GM18498 (cell line): ENCODE data around the gene OCA2.

Experiments
- ATAC-seq: cut with Tn5 transposase; IDR thresholded peaks from one replicate; pipeline ENCODE4 v1.9.1; 2021; ENCODE audit warnings: mild to moderate bottlenecking, moderate library complexity; ENCODE audit not compliant: unreplicated experiment

OCA2 gene

GRCh38 chr15:28105793-28106192, 6.7 kb upstream of the OCA2 start:
- no peak for ATAC-seq

GRCh38 chr15:28105224-28105791, 6.2 kb upstream of the OCA2 start:
- no peak for ATAC-seq

- ATAC-seq = no peak
Observed at GRCh38 chr15:28104326-28104725, 5.2 kb upstream of the OCA2 start.

GRCh38 chr15:28103831-28104230, 4.7 kb upstream of the OCA2 start:
- no peak for ATAC-seq

- no peak for ATAC-seq
Observed at GRCh38 chr15:28101983-28102441, 2.9 kb upstream of the OCA2 start.

- no peak for ATAC-seq
Observed at GRCh38 chr15:28101201-28101600, 2.1 kb upstream of the OCA2 start.

- ATAC-seq = no peak
Observed at GRCh38 chr15:28100516-28101195, 1.5 kb upstream of the OCA2 start.

GRCh38 chr15:28099555-28100140, 533 bp upstream of the OCA2 start:
- no peak for ATAC-seq

- ATAC-seq = no peak
Observed at GRCh38 chr15:28098360-28098765, 752 bp downstream of the OCA2 start.

- no peak for ATAC-seq
Observed at GRCh38 chr15:28097656-28098359, 1.3 kb downstream of the OCA2 start.

GRCh38 chr15:28096670-28097431, 2.3 kb downstream of the OCA2 start:
- no peak for ATAC-seq

- peak; percentile 4 for ATAC-seq
Observed at GRCh38 chr15:28096411-28096669, 2.8 kb downstream of the OCA2 start.

- ATAC-seq = no peak
Observed at GRCh38 chr15:28094732-28095521, 4.2 kb downstream of the OCA2 start.

- no peak for ATAC-seq
Observed at GRCh38 chr15:28093752-28094535, 5.2 kb downstream of the OCA2 start.

GRCh38 chr15:28091313-28091712, 7.8 kb downstream of the OCA2 start:
- no peak for ATAC-seq

- peak; percentile 100 for ATAC-seq
Observed at GRCh38 chr15:28086175-28086703, 12.9 kb downstream of the OCA2 start.

GRCh38 chr15:28085489-28086174, 13.5 kb downstream of the OCA2 start:
- peak; percentile 11 for ATAC-seq

- ATAC-seq = no peak
Observed at GRCh38 chr15:28084547-28084946, 14.6 kb downstream of the OCA2 start.
